Upper lobe of left lung (tissue), 4 donors: ENCODE measurements around the gene PLD5.

Experiments
- POLR2A ChIP-seq, 4 donors: fragments of 450-650 bp; IDR thresholded peaks; one replicate each; pipeline ENCODE4 v1.5.1; 2016 to 2017; ENCODE audit warnings: antibody characterized with exemption in 4 of 4, mild to moderate bottlenecking in 2 of 4
- POLR2AphosphoS5 ChIP-seq, 2 donors: sonication (generic); formaldehyde crosslinking; IDR thresholded peaks; one replicate each; pipeline ENCODE4 v1.5.1; 2017; ENCODE audit warnings: antibody characterized with exemption in 2 of 2
- TF ChIP-seq, protein P1 (sequence below), 6 experiments: fragments of 450-650 bp in 4 of 6; fragments of 200-600 bp in 2 of 6; sonication (generic) in 2 of 6; IDR thresholded peaks; one replicate each; pipeline ENCODE4 v1.5.1; 2016 to 2019; ENCODE audit warnings: antibody characterized with exemption in 6 of 6

DNA sequence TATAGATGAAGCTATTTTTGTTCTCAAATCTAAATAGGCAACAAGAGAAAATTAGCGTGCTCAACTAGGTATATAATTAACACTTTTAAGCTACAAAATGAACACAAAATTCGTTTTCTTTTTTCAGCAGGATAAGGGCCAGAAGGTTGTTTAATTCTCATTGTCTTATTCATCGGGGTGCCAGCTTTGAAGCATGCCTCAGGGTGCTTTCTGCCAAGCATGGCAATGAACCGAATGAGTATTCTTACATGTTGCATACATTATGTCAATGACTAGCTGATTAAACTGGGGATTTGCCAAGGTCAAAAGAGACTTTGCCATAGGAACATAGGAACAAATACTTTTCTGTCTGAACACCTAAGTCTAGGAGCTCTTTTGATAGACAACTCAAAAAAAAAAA lies 423.6 kb downstream of the PLD5 start:
- TF ChIP-seq, protein P1, sequence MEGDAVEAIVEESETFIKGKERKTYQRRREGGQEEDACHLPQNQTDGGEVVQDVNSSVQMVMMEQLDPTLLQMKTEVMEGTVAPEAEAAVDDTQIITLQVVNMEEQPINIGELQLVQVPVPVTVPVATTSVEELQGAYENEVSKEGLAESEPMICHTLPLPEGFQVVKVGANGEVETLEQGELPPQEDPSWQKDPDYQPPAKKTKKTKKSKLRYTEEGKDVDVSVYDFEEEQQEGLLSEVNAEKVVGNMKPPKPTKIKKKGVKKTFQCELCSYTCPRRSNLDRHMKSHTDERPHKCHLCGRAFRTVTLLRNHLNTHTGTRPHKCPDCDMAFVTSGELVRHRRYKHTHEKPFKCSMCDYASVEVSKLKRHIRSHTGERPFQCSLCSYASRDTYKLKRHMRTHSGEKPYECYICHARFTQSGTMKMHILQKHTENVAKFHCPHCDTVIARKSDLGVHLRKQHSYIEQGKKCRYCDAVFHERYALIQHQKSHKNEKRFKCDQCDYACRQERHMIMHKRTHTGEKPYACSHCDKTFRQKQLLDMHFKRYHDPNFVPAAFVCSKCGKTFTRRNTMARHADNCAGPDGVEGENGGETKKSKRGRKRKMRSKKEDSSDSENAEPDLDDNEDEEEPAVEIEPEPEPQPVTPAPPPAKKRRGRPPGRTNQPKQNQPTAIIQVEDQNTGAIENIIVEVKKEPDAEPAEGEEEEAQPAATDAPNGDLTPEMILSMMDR (IDR thresholded peaks at IDR 0.05): no peak
- no peak for TF ChIP-seq POLR2A (IDR thresholded peaks at IDR 0.05)
- no peak for TF ChIP-seq POLR2AphosphoS5 (IDR thresholded peaks at IDR 0.05)
